Neural progenitor cell (in vitro differentiated cells): ENCODE results near the gene RASIP1. TPM values are rescaled to one million over a fixed set of nuclear protein-coding genes. Genes with fewer than 3 reads are reported as not detected.
"Not testable (repeated sequence)": the region's sequence is repeated elsewhere in the genome, so short reads cannot be mapped to it uniquely, and the experiment has no call there.

ENCODE experiments used
- DNase-seq: peaks from one replicate; pipeline ENCODE4 v3.0.0-alpha.2; 2016; ENCODE audit warnings: low spot score
- H2AFZ ChIP-seq: fragments of 200-600 bp; sonication (generic); replicated peaks from 2 replicates; pipeline ENCODE4 v1.6.1; 2016; ENCODE audit warnings: antibody characterized with exemption
- H3F3A ChIP-seq: fragments of 200-600 bp; sonication (generic); 2 replicates; pipeline ENCODE4 v1.6.1; 2016; ENCODE audit warnings: antibody characterized with exemption, low read depth
- H3K27ac ChIP-seq: fragments of 200-600 bp; sonication (generic); 2 replicates; pipeline ENCODE4 v1.5.1; 2016; ENCODE audit warnings: mild to moderate bottlenecking
- H3K27me3 ChIP-seq: fragments of 200-600 bp; sonication (generic); 2 replicates; pipeline ENCODE4 v1.6.1; 2016; ENCODE audit warnings: mild to moderate bottlenecking, moderate library complexity
- H3K36me3 ChIP-seq: fragments of 200-600 bp; sonication (generic); 2 replicates; pipeline ENCODE4 v1.5.1; 2016
- H3K4me1 ChIP-seq: fragments of 200-600 bp; sonication (generic); 2 replicates; pipeline ENCODE4 v1.6.1; 2016; ENCODE audit warnings: mixed run types
- H3K4me2 ChIP-seq: fragments of 200-600 bp; sonication (generic); 2 replicates; pipeline ENCODE4 v1.6.1; 2016
- H3K4me3 ChIP-seq: fragments of 200-600 bp; sonication (generic); 2 replicates; pipeline ENCODE4 v1.5.1; 2016
- H3K79me2 ChIP-seq: fragments of 200-600 bp; sonication (generic); 2 replicates; pipeline ENCODE4 v1.6.1; 2016; ENCODE audit warnings: low read depth
- H3K9ac ChIP-seq: fragments of 200-600 bp; sonication (generic); 2 replicates; pipeline ENCODE4 v1.6.1; 2016
- H3K9me3 ChIP-seq: fragments of 200-600 bp; sonication (generic); 2 replicates; pipeline ENCODE4 v1.5.1; 2016; ENCODE audit warnings: low read depth
- H4K20me1 ChIP-seq: fragments of 200-600 bp; sonication (generic); 2 replicates; pipeline ENCODE4 v1.6.1; 2016; ENCODE audit warnings: low read depth
- H3K27ac Mint-ChIP-seq: 3 replicates; pipeline ENCODE4 v1.8.0; 2021; ENCODE audit warnings: mixed read lengths
- H3K27me3 Mint-ChIP-seq: 2 replicates; pipeline ENCODE4 v1.8.0; 2022; ENCODE audit warnings: low read depth, mild to moderate bottlenecking, inconsistent platforms, moderate library complexity, mixed read lengths; ENCODE audit not compliant: insufficient read depth
- H3K36me3 Mint-ChIP-seq: 3 replicates; pipeline ENCODE4 v1.8.0; 2021; ENCODE audit warnings: mixed read lengths
- H3K4me1 Mint-ChIP-seq: 3 replicates; pipeline ENCODE4 v1.8.0; 2021; ENCODE audit warnings: mixed read lengths
- H3K4me3 Mint-ChIP-seq: 3 replicates; pipeline ENCODE4 v1.8.0; 2021; ENCODE audit warnings: mild to moderate bottlenecking, moderate library complexity, mixed read lengths
- H3K9me3 Mint-ChIP-seq: 3 replicates; pipeline ENCODE4 v1.8.0; 2020; ENCODE audit warnings: mixed read lengths
- EZH2 ChIP-seq: fragments of 200-600 bp; sonication (generic); IDR thresholded peaks from 2 replicates; pipeline ENCODE4 v1.6.1; 2017; ENCODE audit warnings: antibody characterized with exemption, mild to moderate bottlenecking, moderate library complexity
- EZH2phosphoT487 ChIP-seq: fragments of 200-600 bp; sonication (generic); IDR thresholded peaks from 2 replicates; pipeline ENCODE4 v1.6.1; 2017; ENCODE audit warnings: antibody characterized with exemption
- total RNA-seq: library from RNA; depleted of rRNA; stranded (reverse); fragments of >200 nt; gene quantifications from 2 replicates; pipeline ENCODE4 v1.2.3, GENCODE V29; 2015; ENCODE audit warnings: low replicate concordance
- TF ChIP-seq, protein P1 (sequence below): fragments of 200-600 bp; sonication (generic); IDR thresholded peaks from 2 replicates; pipeline ENCODE4 v1.5.1; 2017; ENCODE audit warnings: antibody characterized with exemption, mild to moderate bottlenecking

The RASIP1 gene
- total RNA-seq, 1 donor from 2014 or later, result 0.86 TPM

DNA sequence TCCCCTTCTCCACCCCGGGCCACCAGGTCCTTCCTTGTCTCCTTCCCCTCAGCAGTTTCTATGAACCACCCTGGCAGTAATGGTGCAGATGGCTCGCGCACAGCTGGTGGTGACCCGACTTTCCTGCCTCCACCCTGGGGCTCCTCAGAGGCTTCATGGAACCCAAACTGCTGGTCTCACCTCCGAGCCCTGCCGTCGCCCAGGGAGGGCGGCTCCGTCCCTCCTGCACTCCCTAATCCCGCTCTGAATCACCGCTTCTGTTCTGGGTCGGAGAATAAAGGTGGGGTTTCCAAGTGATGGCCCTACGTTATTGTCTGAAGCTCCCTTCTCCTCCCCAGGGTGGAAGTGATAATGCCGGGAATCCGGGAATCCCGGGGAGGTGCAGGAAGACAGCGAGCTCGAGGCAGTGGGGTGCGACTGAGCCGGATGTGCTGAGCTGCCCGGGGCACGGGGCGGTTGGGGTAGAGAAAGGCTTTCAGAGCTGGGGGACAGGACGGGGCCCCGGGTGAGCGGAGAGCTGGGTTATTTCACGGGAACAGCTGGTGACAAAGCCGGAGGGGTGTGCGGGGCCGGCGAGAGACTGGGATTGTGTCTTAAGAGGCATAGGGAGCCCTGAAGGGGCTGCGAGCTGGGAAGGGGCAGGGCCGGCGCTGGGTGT, 43.9 kb downstream of the RASIP1 start:
- H3K27me3 Mint-ChIP-seq, result peaks cover 19% of the 10 kb centered on the region
- Histone ChIP-seq H3K27me3 (peaks cover 17% of the 10 kb centered on the region), H3K27ac (no peak overlapping the region), H3K9me3 (no peaks in the 10 kb centered on the region), H3K9ac (no peak overlapping the region), H3K4me3 (peak overlapping the region; percentile 46), H3K4me1 (peaks cover 8% of the 10 kb centered on the region), H2AFZ (peak overlapping the region; percentile 58), H3K79me2 (no peaks in the 10 kb centered on the region), H3K36me3 (no peaks in the 10 kb centered on the region), H3K4me2 (peak overlapping the region; percentile 85), H3F3A (peaks cover 15% of the 10 kb centered on the region), H4K20me1 (no peaks in the 10 kb centered on the region)
- H3K27ac Mint-ChIP-seq, result no peak overlapping the region
- peaks cover 5% of the 10 kb centered on the region for H3K36me3 Mint-ChIP-seq
- H3K9me3 Mint-ChIP-seq, result no peaks in the 10 kb centered on the region
- TF ChIP-seq EZH2 (no peak), EZH2phosphoT487 (no peak)
- TF ChIP-seq, protein P1, sequence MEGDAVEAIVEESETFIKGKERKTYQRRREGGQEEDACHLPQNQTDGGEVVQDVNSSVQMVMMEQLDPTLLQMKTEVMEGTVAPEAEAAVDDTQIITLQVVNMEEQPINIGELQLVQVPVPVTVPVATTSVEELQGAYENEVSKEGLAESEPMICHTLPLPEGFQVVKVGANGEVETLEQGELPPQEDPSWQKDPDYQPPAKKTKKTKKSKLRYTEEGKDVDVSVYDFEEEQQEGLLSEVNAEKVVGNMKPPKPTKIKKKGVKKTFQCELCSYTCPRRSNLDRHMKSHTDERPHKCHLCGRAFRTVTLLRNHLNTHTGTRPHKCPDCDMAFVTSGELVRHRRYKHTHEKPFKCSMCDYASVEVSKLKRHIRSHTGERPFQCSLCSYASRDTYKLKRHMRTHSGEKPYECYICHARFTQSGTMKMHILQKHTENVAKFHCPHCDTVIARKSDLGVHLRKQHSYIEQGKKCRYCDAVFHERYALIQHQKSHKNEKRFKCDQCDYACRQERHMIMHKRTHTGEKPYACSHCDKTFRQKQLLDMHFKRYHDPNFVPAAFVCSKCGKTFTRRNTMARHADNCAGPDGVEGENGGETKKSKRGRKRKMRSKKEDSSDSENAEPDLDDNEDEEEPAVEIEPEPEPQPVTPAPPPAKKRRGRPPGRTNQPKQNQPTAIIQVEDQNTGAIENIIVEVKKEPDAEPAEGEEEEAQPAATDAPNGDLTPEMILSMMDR, result no peak
- DNase-seq, result peak; percentile 61
- peaks cover 6% of the 10 kb centered on the region for H3K4me1 Mint-ChIP-seq
- H3K4me3 Mint-ChIP-seq, result peak overlapping the region; percentile 67

DNA sequence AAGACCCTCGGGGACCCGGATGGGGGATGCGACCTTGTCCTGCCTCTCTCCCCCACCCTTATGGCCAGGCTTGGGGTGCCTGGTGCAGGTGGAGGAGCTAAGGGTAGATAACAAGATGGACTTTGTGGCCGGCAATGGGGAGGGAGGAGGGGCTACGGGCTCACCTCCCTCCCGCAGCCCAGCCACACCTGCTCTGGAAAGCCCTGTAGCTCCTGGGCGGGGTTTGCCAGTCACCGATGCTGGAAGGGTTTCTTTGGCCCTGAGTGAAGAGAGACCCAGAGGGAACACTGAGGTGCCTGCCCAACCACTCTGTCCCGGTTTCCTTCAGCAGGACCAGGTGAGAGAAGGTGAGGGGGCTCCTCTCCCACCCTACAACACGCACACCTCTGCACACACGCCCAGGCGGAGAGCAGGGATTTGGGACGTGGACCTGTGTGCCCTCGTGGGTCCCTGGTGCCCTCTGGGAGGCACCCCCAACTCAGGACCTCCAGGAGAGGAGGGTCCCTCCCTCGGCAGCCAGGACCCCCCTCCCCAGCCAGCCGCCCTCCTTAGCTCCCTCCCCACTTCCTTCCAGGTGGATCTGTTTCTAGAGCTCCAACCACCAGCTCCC, 44.6 kb downstream of the RASIP1 start, which contains the start of gene FUT2:
Gene FUT2 (plus strand): TSS at position 229 of the 610 bp plus-strand sequence. CDS start 6,986 bp downstream, outside the sequence.
- Histone ChIP-seq H3K9ac (no peak within 1 kb of the TSS), H3K4me3 (peak within 1 kb of the TSS; percentile 46)

GRCh38 chr19:48693629-48694028, 46.8 kb downstream of the RASIP1 start:
- H2AFZ ChIP-seq, H3K4me1 ChIP-seq, H3K4me1 Mint-ChIP-seq, H3K79me2 ChIP-seq, H3K27ac Mint-ChIP-seq, H3K27ac ChIP-seq, H3K4me3 ChIP-seq, H4K20me1 ChIP-seq, H3K9ac ChIP-seq, H3K9me3 ChIP-seq, DNase-seq, H3K4me2 ChIP-seq, H3K9me3 Mint-ChIP-seq, H3K36me3 ChIP-seq, H3K36me3 Mint-ChIP-seq, H3K4me3 Mint-ChIP-seq: not testable (repeated sequence)
- Histone ChIP-seq H3K27me3 (peaks cover 17% of the 10 kb centered on the region), H3F3A (peaks cover 15% of the 10 kb centered on the region)
- peaks cover 22% of the 10 kb centered on the region for H3K27me3 Mint-ChIP-seq

More for the DNA sequence above, 44.6 kb downstream of the RASIP1 start, which contains the start of gene FUT2:
- Mint-ChIP-seq H3K9me3 (no peaks in the 10 kb centered on the region), H3K36me3 (peaks cover 4% of the 10 kb centered on the region), H3K4me1 (peaks cover 6% of the 10 kb centered on the region), H3K27me3 (peaks cover 20% of the 10 kb centered on the region), H3K4me3 (peak within 1 kb of the TSS; percentile 67), H3K27ac (no peak within 1 kb of the TSS)
- H3K27ac ChIP-seq, result no peak within 1 kb of the TSS
- peaks cover 17% of the 10 kb centered on the region for H3K27me3 ChIP-seq
- H2AFZ ChIP-seq, result peak within 1 kb of the TSS; percentile 58
- peak within 1 kb of the TSS; percentile 85 for H3K4me2 ChIP-seq
- no peaks in the 10 kb centered on the region for H3K9me3 ChIP-seq
- peaks cover 8% of the 10 kb centered on the region for H3K4me1 ChIP-seq
- H4K20me1 ChIP-seq, result no peaks in the 10 kb centered on the region
- peak; percentile 41 for DNase-seq
- TF ChIP-seq, protein P1, result no peak
- TF ChIP-seq EZH2 (no peak), EZH2phosphoT487 (no peak)
- H3K79me2 ChIP-seq, result no peaks in the 10 kb centered on the region
- no peaks in the 10 kb centered on the region for H3K36me3 ChIP-seq
- H3F3A ChIP-seq, result peaks cover 15% of the 10 kb centered on the region

GRCh38 chr19:48689449-48689848, 51.0 kb downstream of the RASIP1 start:
- no peak overlapping the region for H3K4me3 Mint-ChIP-seq
- H3K27ac Mint-ChIP-seq, result no peak overlapping the region
- no peaks in the 10 kb centered on the region for H3K4me1 ChIP-seq
- no peak overlapping the region for H3K4me2 ChIP-seq
- H2AFZ ChIP-seq, result no peak overlapping the region
- H3K27ac ChIP-seq, result no peak overlapping the region
- H3K9me3 Mint-ChIP-seq, result peaks cover 4% of the 10 kb centered on the region
- no peaks in the 10 kb centered on the region for H3K9me3 ChIP-seq
- no peaks in the 10 kb centered on the region for H3F3A ChIP-seq
- H3K36me3 ChIP-seq, result no peaks in the 10 kb centered on the region
- peaks cover 12% of the 10 kb centered on the region for H3K4me1 Mint-ChIP-seq
- H3K4me3 ChIP-seq, result no peak overlapping the region
- DNase-seq, result no peak
- H3K27me3 Mint-ChIP-seq, result peaks cover 9% of the 10 kb centered on the region
- TF ChIP-seq EZH2phosphoT487, result no peak
- no peak for TF ChIP-seq EZH2
- TF ChIP-seq, protein P1, result no peak
- peaks cover 2% of the 10 kb centered on the region for H3K36me3 Mint-ChIP-seq
- H3K79me2 ChIP-seq, result no peaks in the 10 kb centered on the region
- no peak overlapping the region for H3K9ac ChIP-seq
- no peaks in the 10 kb centered on the region for H4K20me1 ChIP-seq
- no peaks in the 10 kb centered on the region for H3K27me3 ChIP-seq
